ENCODE results near the gene S100A9.

DNA sequence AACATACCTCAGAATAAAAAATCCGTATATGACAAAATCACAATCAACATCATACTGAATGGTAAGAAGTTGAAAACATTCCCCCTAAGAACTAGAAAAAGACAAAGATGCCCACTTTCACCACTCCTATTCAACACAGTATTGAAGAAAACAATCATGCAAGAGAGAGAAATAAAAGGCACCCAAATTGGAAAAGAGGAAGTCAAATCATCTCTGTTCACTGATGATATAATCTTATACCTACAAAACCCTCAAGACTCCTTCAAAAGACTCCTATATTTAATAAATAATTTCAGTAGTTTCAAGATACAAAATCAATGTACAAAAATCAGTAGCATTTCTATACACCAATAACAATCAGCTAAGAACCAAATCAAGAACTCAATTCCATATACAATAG lies 23.8 kb upstream of the S100A9 start:
- no peak for TF ChIP-seq TAF1 (IDR thresholded peaks at IDR 0.05; ENCODE audit: low read depth, low read length)
- no peak for TF ChIP-seq SRF (IDR thresholded peaks at IDR 0.05; ENCODE audit: low read depth, low read length)
- TF ChIP-seq, protein P1, sequence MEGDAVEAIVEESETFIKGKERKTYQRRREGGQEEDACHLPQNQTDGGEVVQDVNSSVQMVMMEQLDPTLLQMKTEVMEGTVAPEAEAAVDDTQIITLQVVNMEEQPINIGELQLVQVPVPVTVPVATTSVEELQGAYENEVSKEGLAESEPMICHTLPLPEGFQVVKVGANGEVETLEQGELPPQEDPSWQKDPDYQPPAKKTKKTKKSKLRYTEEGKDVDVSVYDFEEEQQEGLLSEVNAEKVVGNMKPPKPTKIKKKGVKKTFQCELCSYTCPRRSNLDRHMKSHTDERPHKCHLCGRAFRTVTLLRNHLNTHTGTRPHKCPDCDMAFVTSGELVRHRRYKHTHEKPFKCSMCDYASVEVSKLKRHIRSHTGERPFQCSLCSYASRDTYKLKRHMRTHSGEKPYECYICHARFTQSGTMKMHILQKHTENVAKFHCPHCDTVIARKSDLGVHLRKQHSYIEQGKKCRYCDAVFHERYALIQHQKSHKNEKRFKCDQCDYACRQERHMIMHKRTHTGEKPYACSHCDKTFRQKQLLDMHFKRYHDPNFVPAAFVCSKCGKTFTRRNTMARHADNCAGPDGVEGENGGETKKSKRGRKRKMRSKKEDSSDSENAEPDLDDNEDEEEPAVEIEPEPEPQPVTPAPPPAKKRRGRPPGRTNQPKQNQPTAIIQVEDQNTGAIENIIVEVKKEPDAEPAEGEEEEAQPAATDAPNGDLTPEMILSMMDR (IDR thresholded peaks at IDR 0.05; ENCODE audit: control extremely low read depth in 1 of 3, insufficient read depth in 1 of 3, low read depth in 1 of 3, low read length in 3 of 3) = no peak
- TF ChIP-seq EGR1 (IDR thresholded peaks at IDR 0.05; ENCODE audit: borderline replicate concordance, low read depth, low read length) = no peak
- no peak for TF ChIP-seq EZH2 (IDR thresholded peaks at IDR 0.05; ENCODE audit: low read depth, low read length, severe bottlenecking)
- no peak for TF ChIP-seq RNF2 (IDR thresholded peaks at IDR 0.05; ENCODE audit: borderline replicate concordance, low read depth, low read length, missing control alignments, poor library complexity, severe bottlenecking)
- no peak for TF ChIP-seq POLR2A (IDR thresholded peaks at IDR 0.05; ENCODE audit: control extremely low read depth in 1 of 2, low read depth in 2 of 2, low read length in 2 of 2)
- no peak for TF ChIP-seq SIN3A (conservative IDR thresholded peaks at IDR 0.05 in 1 of 2, IDR thresholded peaks at IDR 0.05 in 1 of 2; ENCODE audit: low read depth in 1 of 2, low read length in 2 of 2)
- no peak for TF ChIP-seq ZNF274 (IDR thresholded peaks at IDR 0.05; ENCODE audit: borderline replicate concordance, extremely low read depth, low read length)
